ENCODE results near the gene PC.
"Not testable (repeated sequence)": the region's sequence is repeated elsewhere in the genome, so short reads cannot be mapped to it uniquely, and the experiment has no call there.

Gene PC

GRCh38 chr11:66809592-66809991 lies 148.6 kb downstream of the PC start:
- DNase-seq (ENCODE audit: low read depth), result no peak
- no peak for TF ChIP-seq CTCF (conservative IDR thresholded peaks at IDR 0.05; ENCODE audit: low read depth, low read length)

GRCh38 chr11:66800720-66801428 lies 157.3 kb downstream of the PC start:
- TF ChIP-seq CTCF (conservative IDR thresholded peaks at IDR 0.05; ENCODE audit: low read depth, low read length), result no peak

More at GRCh38 chr11:66809592-66809991, 148.6 kb downstream of the PC start:
- no peak overlapping the region for H3K4me3 ChIP-seq (ENCODE audit: low read length)

GRCh38 chr11:66799815-66800214 lies 158.4 kb downstream of the PC start:
- DNase-seq (ENCODE audit: low read depth); H3K4me3 ChIP-seq (ENCODE audit: low read length): not testable (repeated sequence)

More at GRCh38 chr11:66800720-66801428, 157.3 kb downstream of the PC start:
- no peak for DNase-seq (ENCODE audit: low read depth)
- H3K4me3 ChIP-seq (ENCODE audit: low read length), result no peak overlapping the region

All from retinal pigment epithelial cell (primary cell).